GM21528 (cell line): ENCODE measurements around the gene FALEC.

Experiments
- ATAC-seq: cut with Tn5 transposase; IDR thresholded peaks from one replicate; pipeline ENCODE4 v1.9.1; 2021; ENCODE audit warnings: mild to moderate bottlenecking, moderate library complexity; ENCODE audit not compliant: unreplicated experiment, low FRiP score

The FALEC gene

GRCh38 chr1:150515328-150516049 is at the start of gene FALEC:
FALEC (plus strand) TSS chr1:150515752.
- ATAC-seq = peak; percentile 90

DNA sequence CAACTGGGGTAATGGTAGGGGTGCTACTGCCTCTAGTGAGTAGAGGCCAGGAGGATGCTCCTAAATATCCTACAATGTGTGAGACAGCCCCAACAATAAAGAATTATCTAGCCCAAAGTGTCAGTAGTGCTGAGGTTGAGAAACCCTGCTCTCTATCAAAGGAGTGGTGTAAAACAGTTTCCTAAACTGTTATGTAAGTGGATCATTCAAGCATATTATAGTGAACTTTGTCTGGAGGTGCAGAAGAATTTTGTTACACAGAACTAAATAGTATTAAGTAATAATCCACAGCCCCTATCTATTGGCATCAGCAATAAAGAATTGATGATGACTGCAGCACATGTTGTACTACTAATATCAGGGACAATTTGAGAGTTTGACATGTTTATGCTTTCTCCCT is 48.6 kb upstream of the FALEC start:
- ATAC-seq = no peak

DNA sequence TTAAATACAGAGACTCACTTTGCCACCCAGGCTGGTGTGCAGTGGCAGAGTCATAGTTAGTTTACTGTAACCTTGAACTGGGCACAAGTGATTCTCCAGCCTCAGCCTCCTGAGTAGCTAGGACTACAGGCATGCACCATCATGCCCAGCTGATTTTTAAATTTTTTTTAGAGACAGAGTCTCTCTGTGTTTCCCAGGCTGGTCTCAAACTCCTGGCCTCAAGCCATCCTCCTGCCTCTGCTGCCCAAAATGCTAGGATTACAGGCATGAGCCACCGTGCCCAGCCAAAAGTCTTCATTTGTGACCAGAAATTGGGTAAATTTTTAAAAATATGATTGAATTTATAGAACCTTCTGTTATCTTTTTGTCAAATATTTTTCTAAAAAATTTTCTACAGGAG is 46.3 kb upstream of the FALEC start:
- ATAC-seq = no peak

DNA sequence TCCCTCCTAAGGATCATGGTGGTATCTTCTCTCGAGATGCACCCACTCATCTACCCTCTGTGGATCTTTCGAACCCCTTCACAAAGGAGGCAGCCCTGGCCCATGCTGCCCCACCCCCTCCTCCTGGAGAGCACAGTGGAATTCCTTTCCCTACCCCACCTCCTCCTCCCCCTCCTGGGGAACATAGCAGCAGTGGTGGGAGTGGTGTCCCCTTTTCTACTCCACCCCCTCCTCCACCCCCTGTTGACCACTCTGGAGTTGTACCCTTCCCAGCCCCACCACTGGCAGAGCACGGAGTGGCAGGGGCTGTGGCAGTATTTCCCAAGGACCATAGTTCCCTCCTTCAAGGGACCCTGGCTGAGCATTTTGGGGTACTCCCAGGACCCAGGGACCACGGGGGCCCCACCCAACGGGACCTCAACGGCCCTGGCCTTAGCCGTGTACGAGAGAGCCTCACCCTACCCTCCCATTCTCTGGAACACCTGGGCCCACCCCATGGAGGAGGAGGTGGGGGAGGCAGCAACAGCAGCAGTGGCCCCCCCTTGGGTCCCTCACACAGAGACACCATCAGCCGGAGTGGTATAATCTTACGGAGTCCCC is 42.9 kb upstream of the FALEC start:
- ATAC-seq = no peak

- no peak for ATAC-seq
These were observed 41.9 kb upstream of the FALEC start for GRCh38 chr1:150473659-150474058.

DNA sequence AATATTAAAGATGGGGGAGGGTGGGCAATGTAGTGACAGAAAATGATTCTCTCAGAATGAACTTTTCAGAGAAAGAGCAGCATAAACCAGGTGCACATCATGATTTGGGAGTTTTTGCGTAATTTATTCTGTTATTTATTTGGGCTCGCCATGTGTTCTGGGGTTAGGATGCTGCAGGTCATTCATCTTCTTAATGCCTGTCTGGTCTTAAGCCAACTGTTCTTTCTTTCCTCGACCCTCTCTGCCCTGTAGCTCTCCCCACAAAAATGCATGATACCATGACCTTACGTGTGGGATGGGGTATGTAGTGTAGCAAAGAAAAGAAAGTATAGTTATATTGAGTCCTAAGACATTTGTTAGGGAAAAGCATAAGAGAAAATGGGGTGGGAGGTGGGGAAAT is 40.7 kb upstream of the FALEC start:
- ATAC-seq = no peak

DNA sequence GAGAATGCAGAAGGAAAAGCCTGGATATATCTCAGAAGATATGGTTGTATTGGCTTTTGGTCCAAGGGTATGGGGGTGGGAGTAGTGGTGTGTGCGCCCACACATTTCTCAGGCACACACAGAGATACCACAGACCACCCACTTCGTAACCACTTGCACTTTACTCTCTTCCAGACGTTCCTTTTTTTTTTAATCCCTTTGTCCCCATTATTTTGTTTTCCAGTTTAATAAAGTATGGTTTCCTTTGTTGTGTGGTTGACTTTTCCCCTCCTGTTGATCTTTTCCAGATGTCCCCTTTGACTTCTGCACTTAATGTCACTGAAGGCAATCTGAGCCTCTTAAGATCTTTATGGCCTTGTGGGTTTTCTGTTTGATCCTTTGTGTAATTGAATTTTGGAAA is 38.8 kb upstream of the FALEC start:
- no peak for ATAC-seq

DNA sequence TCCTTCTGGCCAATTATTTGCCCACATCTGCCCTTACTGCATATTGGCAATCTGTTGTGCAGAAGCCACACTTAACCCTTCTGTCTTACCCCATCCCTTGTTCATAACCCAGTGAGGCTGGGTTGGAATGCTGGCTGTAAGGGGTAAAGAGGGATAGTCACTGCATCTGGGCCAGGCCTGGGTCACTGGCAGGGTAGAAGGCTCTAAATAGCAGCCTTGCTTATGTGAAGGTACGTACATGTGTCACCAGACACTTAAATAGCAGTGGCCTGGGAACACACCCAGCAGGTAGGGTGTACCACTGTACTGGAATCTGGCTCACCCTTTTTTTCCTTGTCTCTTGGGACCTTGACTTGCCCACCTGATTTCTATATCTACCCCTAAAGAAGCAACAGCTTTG is 38.2 kb upstream of the FALEC start:
- no peak for ATAC-seq

DNA sequence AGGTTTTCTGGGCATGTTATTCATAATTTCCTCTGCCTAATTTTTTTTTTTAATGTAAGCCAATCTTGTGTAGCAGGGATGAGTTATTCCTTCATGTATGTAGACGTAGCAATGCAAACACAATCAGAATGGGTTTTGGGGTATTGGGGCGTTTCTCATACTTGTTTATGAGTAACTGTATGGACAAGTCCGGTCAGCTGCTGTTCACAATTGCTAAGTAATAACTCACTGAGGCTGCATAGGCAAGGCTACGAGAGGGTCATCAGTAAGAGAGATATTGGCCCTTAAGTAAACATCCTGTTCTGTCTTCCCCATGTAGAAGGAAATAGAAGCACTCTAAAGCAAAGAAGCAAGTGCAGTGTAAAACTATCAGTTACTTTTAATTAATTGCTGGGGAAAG is 37.8 kb upstream of the FALEC start:
- ATAC-seq = no peak

- no peak for ATAC-seq
These were observed 36.2 kb upstream of the FALEC start for GRCh38 chr1:150479370-150479769.

DNA sequence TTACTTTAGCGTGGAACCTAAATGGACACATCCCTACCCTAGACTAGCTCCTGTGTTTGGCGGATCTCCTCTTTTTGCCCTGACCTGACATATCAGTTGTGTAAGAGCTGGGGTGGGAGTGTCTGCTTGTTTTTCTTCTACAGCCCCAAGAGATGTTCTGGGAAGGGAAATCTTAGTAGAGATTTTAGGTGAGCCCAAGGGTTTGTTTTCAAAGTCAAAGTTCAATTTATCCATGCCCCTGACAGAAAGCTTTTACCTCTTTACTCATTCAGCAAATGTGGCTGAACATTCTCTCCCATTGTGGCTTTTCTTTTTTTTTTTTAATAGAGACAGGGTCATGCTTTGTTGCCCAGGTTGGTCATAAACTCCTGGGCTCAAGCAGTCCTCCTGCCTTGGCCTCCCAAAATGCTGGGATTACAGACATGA is 35.6 kb upstream of the FALEC start:
- no peak for ATAC-seq

GRCh38 chr1:150484431-150484830 is 31.1 kb upstream of the FALEC start:
- no peak for ATAC-seq

- no peak for ATAC-seq
These were observed 30.7 kb upstream of the FALEC start for GRCh38 chr1:150484861-150485260.

- ATAC-seq = peak; percentile 98
These were observed 28.4 kb upstream of the FALEC start, which contains the start of gene TARS2 for GRCh38 chr1:150486966-150487762. TARS2 (plus strand) TSS chr1:150487419; CDS start chr1:150487451, 32 bp downstream.

GRCh38 chr1:150487763-150488115 is 27.8 kb upstream of the FALEC start:
- no peak for ATAC-seq

- ATAC-seq = no peak
These were observed 22.4 kb upstream of the FALEC start for GRCh38 chr1:150493175-150493574.

DNA sequence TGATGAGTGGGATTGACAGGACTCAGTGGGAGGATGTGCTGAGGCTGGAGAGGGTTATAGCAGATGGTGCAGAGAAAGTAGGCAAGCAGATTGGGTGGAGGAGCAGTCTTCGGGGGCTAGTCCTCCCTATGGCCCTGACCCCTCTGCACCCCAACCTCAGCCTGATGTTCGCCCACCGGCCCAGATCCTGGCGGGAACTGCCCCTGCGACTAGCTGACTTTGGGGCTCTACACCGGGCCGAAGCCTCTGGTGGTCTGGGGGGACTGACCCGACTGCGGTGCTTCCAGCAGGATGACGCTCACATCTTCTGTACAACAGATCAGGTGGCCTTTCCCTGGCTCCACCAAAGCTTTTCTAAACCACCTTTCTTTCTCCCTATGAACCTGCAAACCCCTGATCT is 17.2 kb upstream of the FALEC start:
- no peak for ATAC-seq

DNA sequence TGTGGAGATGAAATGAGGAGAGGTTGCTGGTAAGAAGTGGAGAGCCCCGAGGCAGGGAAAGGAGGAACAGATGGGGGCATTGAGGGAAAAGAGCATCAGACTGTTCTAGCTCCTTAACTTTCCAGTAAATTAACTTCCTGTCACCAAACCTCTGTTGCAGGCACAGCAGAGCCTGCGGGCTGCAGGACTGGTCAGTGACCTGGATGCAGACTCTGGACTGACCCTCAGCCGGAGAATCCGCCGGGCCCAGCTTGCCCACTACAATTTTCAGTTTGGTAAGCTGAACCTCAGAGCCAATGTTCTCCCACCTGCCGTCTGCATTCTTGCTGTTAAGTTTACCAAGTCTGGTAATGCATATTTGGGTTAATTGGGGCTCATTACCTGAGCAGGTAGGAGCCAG is 10.1 kb upstream of the FALEC start:
- ATAC-seq = no peak

GRCh38 chr1:150507912-150508864 is 7.4 kb upstream of the FALEC start, which contains the start of gene ECM1:
ECM1 (plus strand) TSS chr1:150508109; CDS start chr1:150508210, 101 bp downstream.
- no peak for ATAC-seq

DNA sequence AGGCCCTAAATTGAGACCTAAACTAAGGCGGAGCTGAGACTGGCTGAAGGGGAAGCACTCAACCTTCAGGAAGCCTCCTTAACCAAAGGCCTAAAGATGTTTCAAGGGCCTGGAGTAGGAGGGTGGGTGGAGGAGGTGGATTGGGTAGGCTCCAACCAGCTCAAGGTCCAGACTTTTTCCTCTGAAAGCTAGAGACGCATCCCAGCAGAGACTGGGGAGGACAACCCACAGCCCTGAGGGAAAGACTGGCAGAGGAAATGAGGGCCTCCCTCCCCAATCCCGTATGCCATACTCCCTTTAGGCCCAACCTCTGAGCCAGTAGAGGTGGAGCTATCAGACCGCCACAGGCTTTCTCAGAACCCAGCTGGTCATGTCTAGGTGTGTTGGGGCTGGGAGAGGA is 6.6 kb upstream of the FALEC start:
- no peak for ATAC-seq
